DMS 273 (cell line): ENCODE measurements around the gene PDZD4.
"Not testable (repeated sequence)": the region's sequence is repeated elsewhere in the genome, so short reads cannot be mapped to it uniquely, and the experiment has no call there.

Source experiments
- DNase-seq: peaks from one replicate; lab custom pipeline; 2025; ENCODE audit not compliant: unreplicated experiment; lab: John Stamatoyannopoulos, UW

PDZD4 gene

DNA sequence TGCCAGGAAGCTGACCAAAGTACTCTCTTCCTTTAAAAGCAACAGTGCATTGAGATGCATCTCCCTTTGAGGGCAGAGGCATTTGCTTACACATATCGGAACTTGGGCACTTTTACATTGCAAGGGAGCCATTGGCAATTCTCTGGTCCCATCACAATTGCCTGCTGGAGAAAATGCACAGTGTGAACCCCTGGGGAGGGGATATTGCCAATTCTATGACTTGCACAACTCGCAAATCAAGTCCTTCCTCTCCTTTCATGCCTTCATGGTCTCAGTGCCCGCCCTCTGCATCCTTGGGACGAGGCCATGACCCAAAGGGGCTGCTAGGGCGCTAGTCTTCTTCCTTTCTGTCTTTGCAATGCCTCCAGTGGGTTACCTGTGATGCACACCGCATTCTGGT, 14.9 kb upstream of the PDZD4 start:
- no peak for DNase-seq

DNA sequence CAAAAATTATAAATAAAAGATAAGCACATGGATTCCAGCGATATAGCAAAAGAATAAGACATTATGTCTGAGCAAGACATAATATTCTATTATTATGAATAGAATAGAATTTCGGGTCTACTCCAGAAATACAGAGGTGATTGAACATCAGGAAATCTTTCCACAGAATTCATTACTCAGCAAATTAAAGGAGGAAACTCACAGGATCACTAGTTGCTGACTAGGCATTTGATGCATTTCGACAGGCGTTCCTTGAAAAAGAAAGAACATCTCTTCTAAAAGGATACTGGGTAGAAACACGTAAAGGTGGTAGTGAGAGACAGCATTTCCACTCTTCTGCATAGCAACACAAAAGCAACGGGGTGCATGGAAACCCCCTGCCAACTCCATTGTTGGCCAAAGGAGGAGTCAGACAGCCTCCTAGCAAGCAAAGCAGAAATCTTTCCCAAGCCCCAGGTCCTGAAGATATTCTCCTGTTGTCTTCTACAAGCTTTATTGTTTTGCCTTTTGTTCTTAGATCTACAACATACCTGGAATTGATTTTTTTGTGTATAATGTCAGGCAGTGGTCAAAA, 14.3 kb upstream of the PDZD4 start:
- no peak for DNase-seq

DNA sequence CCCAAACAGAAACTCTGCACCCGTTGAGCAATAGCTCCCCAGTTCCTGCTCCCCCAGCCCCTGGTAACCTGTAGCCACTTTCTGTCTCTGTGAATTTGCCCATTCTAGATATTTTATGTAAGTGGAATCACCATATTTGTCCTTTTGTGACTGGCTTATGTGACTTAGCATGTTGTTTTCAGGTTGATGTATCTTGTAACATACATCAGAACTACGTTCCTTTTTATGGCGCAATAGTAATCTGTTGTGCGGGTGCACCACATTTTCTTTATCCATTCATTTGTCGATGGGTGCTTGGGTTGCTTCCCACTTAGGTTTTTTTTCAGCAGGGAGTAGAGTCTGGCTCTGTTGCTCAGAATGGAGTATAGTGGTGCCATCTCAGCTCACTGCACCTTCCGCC, 6.6 kb upstream of the PDZD4 start:
- DNase-seq: no peak

DNA sequence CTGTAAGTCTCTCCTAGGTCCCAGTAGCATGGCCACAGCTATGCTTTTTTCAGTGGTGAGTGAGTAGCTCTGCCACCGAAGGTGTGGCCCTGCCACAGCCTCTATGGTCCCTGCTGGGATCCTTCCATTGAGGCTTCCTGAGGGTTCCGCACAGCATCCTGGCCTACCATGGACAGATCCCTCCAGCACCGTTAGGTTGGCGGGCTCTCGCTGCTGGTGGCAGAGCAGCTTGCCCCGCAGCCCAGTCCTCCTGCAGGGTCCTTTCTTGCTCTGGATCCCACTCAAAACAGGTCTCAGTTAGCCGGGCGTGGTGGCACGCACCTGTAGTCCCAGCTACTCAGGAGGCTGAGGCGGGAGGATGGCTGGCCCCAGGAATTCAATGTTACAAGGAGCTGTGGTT, 2.4 kb upstream of the PDZD4 start:
- DNase-seq: no peak

DNA sequence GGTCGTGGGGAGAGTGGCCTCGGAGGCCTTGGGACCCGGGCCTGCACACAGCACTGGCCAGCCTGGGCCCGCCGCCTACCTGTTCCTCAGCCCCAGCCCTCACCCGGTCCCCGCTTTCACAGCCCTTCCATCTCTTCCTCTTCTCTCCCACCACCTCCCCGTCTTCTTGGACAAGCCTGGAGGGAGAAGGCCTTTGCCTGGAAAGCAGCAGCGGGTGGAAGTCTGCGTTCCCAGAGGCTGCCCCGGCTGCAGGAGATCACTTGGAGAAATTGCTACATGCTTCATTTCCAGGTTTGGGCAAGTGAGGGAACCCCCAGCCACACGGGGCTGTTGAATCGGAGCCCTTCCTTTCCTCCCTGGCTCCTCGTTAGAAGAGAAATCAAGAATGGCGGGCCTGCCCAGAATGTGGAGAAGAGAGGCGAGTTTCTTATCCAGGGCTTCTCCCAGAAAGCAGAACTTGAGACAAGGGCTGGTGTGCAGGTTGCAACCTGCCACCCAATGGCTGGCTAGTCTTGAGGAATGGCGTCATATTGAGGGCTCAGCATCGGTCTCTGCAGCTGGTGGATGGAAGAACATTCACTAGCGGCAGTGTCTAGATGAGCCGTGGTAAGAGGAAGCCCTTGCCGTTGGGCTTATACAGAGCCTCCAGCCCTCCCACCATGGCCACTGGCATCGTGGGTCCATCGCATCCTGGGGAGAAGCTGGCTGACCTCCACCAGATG, 1.2 kb upstream of the PDZD4 start:
- no peak for DNase-seq

DNA sequence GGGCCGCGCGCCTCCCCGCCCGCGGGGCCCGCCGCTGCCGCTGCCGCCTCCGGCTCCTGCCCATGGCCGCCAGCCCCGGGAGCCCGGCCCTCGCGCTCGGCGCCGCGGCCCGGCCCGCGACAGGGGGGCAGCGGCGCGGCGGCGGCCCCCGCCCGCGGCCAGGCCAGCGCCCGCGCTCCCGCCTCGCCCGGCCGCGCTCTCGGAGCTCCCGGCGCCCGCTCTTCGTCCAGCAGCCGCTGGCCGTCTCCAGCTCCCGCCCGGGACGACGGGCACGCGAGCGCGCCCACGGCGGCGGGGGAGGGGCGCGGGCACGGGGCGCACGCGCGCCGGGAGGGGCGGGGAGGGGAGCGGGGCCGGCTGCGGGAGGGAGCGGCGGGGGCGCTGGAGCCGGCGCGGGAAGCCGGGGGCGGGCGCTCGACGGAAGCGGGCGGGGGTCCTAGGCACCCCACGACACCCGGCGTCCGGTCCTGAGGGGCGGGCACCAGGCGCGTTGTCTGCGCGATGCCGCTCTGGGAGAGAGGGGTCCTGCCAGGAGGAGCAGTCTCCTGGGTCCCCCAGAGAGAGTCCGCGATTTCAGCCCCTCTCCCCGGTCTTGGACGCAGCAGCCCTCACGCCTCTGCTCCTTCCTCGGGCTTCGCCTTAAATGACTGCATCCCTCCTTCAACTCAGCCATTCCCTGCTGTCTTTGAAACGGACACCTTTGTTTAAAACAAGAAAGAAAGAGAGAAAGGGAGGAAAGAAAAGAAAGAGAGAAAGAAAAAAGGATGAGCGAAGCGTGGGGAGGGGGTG, 490 bp upstream of the PDZD4 start:
- peak; percentile 64 for DNase-seq

DNA sequence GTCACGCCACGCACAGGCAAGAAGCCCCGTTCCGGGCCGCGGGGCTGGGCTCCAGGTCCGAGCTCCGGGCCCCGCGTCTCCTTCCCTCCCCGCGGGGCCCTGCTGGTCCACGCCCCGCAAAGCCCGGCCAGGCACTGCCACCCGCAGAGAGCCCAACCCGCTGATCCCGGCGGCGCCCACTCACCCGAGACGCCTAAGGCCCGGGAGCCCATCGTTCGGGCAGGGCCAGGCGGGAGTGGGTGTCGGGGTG, 870 bp downstream of the PDZD4 start:
- DNase-seq: no peak

DNA sequence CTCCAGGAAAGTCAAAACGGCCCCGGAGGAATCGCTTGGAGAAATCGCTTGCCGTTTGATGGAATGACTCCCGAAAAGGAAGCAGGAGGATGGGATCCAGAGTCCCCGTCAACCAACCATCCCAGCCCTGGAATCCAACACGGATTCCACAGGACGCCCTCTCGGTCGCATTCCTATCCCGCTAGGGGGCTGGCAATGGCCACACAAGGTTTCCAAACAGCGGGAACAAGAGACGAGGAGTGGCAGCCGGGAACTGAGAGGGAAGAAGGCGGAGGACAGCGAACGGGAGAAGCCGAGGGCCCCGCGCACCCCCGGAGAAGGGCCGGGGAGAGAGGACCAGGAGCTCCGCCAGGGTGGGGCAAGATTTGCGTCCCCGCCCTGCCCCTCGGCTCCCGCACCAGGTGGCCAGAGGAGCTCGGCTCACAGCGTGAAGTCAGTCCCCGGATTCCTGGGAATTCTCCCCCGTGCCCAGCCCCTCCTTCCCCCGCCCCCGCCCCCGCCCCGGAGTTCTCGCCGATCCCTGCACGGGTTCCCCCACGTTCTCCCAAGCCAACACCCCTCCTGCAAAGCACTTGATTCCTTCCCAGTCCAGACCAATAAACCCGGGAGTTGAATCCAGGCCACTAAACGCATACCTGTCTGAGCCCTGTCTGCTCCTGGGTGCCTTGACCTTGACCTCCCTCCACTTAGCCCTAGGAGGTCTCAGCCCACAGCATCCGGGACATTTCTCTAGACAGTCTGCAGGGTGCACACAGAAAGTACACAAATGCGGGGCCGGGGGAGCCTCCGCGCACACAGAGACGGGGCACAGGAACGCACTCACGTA, 1.4 kb downstream of the PDZD4 start:
- peak; percentile 64 for DNase-seq

DNA sequence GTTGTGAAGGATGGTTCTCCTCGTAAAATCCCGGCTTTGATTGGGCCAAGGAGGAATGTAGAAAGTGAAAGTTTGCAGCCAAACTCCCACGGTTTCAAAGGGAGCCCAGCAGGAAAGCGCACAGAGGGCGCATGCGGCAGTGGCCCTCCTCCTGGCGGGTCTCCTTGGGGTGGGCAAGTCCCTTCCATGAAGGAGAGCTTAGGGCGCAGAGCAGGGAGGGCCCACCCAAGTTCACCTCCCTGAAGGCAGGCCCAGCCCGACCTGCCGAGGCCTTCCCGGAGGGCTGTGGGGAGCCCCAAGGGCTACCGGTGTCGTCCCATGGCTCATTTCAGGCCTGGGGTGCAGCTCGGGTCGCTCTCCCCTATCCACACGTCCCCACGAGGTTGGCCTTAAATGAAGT, 2.0 kb downstream of the PDZD4 start:
- DNase-seq: no peak

DNA sequence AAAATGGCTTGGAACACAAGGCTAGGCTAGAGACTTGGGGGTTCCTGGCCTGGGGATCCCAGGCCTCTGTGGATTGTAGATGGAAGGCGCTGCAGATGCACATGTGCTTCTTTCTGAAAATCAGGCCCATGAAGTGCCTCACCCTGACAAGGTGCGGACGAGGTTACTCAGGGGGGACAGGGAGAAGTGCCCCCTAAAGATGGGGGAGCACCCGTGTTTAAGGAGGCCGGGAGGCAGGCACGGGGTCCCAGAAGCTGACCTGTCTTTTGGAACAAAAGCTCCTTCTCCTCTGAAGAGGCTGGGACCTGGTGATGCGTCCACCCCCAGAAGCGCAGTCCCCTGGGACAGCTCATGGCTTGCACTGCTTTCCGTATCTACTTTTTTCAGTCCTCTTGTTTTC, 2.4 kb downstream of the PDZD4 start:
- no peak for DNase-seq

DNA sequence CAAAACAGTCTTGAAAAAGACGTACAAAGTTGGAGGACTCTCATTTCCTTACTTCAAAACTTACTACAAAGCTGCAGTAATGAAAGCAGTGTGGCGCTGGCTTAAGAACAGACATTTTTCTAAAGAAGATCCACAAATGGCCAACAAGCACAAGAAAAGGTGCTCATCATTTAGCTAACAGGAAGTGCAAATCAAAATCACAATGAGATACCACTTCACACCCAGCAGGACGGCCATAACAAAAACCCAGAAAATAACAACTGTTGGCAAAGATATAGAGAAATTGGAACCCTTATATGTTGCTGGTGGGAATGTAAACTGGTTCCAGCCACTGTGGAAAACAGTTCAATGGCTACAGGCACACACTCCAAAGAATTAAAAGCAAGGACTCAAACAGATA, 3.3 kb downstream of the PDZD4 start:
- DNase-seq: no peak

DNA sequence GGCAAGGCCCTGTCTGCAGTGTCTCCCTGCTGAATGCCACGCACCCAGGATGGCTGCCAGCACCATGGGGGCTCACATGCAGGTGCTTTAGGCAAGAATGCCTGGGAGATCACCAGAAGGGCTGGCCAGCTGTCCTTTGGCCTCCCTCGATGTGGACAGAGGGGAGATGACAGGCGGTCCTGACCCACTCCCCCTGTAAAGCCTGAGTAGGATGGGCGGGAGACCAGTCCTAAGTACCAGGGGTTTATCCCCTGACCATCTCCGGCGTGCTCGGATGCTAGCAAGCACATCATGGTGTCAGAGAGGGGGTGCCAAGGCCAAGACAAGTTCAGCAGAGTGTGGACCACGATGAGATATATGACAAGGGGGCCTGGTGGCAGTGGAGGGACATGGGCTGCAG, 5.3 kb downstream of the PDZD4 start:
- no peak for DNase-seq

DNA sequence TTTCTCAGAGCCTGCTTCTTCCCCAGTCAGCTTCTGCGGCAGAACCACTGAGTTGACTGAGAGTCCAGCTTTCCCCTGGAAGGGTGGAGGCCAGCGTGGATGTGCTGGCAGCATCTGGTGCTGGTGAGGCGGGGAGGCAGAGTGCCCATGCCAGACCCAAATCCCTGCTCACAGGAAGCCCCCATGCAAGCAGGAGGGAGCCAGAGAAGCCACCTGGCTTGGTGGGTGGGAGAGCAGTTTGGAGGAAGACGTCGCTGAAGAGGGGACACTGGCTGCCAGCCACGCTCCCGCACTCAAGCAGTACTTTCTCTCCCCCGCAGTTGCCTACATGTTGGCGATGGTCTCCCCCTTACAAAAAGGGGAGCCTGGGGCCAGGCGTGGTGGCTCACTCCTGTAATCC, 6.0 kb downstream of the PDZD4 start:
- DNase-seq: no peak

DNA sequence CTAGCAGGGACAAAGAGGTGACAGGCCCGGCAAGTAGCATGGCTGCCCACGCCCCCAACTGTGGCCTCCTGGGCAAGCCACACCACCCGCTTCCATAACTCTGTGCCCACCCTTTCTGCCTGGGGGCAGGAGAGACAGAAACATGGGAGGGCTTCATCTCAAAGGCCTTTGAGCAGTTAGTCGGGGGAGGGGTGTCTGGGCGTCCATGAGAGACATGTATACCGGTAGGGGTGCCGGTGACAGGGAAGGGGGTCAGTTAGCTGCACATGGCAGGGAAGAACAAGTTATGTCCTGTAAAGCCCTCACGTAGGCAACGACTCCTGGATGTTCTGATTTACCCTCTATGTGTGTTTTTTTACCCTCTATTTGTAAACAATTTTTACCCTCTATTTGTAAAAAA, 9.3 kb downstream of the PDZD4 start:
- DNase-seq: no peak

DNA sequence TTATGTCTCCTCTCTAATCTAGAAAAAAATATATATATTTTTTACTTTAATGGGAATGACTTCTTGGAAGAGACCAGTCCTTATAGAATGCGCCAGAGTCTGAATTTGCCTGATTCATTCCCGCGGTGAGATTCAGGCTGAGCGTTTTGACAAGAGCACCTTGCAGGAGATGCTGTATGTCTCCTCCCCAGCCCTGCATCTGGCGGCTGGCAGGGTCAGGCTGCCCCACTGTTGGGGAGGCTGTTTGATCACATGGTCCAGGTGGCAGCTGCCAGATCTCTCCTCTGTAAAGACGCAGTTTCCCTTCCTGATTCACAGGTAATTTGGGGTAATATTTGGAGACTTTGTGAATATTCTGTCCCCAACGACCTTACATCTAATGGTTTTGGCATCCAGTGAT, 9.7 kb downstream of the PDZD4 start:
- DNase-seq: peak; percentile 68

DNA sequence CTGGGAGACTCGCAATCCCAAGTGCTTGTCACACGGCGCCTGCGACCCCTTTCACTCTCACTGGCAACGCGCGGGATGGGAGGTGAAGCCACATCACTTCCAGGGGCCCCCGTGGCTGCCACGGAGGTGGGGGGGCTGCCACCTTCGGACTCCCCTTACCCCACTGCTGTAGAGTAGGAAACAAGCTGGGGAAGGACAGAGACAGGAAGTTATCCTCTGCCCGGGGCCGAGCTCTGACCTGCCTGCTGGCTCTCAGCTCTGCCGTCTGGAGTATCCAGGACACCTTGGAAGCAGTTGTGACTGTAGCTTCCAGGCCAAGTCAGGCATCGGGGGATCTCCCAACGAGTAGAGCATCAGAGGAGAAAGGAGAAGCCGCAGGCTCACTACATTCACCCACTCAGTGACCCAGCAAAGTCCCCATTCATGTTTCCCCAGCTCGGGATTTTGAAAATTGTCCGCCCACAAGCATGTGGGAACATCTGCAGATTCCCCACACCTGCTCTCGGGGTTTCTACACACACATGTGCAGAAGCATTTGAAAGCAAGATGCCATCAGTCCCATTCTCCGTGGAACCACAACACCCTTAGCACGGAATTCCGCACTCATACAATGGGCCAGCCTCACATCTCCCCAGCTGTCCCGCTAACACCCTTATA, 10.8 kb downstream of the PDZD4 start:
- no peak for DNase-seq

DNA sequence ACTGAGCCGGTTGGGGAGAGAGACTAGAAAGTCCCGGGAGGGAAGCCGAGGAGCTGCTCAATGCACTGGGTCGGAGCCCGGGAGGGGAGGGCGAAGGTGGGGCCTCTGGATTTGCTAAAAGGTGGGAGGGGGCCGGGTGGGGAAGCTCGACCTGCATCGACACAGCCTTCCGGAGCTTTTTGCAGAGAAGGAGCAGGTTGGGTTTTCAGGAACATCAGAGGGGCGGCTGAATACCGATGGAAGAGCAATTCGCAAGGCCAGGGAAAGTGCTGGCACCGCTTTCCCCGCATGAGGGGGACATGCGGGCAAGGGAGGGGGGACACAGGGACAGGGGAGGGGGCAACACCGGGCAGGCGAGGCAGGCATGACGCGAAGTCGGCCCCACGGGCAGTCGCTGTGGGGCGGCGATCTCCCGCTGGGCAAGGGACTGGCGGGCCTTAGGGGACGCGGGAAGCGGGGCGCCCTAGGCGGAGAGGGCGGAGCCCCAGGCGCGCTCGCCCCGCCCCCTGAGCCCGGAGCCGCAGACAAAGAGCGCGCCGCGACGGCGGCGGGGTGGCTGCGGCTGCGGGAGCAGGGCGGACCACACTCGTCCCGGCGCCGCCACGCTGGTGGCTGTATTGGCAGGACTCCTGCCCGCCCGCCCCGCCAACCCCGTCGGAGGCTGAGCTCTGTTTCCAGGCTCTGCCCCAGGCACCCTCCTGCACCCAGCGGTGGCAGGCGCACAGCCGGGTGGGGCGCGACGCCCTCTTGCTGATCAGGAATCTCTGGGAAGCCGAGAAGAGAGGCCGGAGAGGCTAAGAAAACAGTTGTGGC, 11.6 kb downstream of the PDZD4 start:
- no peak for DNase-seq

DNA sequence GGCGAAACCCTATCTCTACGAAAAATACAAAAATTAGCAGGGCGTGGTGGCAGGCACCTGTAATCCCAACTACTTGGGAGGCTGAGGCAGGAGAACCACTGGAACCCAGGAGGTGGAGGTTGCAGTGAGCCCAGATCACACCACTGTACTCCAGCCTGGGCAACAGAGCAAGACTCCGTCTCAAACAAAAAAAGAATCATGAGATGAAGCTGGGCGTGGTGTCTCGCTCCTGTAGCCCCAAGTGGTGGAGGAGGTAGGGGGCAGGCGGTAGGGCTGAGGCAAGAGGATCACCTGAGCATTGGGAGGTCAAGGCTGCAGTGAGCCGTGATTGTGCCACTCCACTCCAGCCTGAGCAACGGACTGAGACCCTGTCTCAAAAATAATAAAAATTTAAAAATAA, 12.3 kb downstream of the PDZD4 start:
- not testable (repeated sequence) for DNase-seq

DNA sequence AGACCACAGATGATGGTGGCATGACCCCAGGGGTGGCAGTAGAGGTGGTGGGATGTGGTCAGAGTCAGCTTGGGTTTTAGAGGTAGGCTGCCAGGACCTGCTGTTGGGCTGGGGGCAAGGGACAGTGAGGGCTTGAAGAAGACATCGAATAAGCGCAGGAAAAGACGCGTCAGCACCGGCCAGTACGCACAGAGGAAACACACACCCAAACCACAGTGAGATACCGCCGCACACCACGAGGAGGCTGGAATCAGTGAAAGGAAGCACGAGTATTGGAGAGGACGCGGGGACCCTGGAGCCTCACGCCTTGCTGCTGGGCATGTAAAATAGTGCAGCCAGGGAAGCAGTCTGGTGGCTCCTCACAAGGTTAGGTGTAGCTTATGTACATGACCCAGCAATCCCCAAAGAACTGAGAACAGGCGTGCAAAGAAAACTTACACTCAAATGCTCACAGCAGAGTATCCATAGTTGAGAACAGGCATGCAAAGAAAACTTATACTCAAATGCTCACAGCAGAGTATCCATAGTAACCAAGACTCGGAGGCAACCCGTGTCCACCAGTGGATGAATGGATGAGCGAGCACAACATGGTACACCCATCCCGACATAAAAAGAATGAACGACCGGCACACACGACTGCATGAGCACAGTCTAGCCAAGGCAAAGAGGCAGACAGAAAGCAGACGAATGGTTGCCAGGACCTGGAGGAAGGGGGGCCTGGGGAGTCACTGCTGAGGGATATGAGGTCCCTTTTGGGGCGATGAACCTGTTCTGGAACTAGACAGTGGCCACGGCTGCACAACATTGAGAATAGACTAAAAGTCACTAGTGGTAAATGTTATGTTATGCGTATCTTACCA, 13.3 kb downstream of the PDZD4 start:
- no peak for DNase-seq
